ENCODE measurements around the gene IYD.
"Not testable (repeated sequence)": the region's sequence is repeated elsewhere in the genome, so short reads cannot be mapped to it uniquely, and the experiment has no call there.

IYD gene

GRCh38 chr6:150349546-150349945, 19.3 kb upstream of the IYD start:
- intact Hi-C loops (cut with DNase I): no loop called here
- DNase-seq: no peak

- intact Hi-C loops (cut with DNase I): no loop called here
Observed at GRCh38 chr6:150352321-150353296, 16.2 kb upstream of the IYD start.

DNA sequence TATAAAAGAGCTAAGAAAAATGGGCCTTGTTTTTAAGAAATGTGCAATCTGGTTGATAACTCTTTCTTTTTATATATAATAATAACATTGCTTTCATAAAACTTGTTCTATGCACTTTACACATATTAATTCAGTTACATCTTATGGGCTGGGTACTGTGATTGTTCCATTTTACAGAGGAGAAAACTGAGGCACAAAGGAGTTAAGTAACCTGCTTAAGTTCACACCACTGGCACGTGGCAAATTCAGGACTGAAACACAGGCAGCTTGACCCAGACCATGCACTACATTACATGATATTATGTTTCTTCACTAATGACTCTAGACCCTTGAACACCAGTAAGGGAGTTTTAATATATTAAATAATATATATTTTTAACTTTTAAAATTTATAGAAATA, 15.4 kb upstream of the IYD start:
- DNase-seq: no peak
- intact Hi-C loops (cut with DNase I): no loop called here

More at GRCh38 chr6:150352321-150353296, 16.2 kb upstream of the IYD start:
- DNase-seq: no peak

DNA sequence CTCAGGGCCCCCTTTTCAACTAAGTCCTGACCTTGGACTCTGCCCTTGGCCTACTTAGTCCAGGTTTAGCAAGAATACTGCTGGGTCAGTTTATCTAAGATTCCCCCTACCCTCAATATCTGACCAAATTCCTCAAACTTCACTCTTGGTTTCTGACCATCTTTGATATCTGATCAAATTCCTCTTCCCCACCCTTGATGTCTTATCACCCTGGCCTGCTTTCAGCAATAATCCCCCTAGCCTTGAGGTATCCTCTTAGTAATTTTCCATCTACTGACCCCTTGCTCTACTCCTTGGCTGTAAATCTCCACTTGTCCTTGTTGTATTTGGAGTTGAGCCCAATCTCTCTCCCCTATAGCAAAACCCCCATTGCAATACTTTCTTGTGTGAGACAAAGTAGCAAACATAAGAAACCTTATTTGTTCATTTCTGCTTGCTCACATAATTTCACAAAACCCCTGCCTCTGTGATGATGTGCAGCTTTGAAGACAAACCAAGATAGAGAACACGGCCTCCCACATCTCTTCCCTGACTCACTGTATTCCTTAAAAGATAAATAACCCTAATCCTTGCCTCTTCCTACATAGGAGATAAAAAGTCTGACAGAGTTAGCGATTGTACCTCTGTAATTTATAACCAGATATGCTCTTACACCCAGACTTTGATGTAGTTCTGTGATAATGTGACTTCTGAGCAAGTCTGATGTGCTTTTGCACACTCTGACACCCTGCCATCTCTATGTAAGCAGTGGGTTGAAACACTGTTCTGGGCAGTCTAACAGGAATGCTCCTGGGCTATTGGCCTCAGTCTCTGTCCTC, 13.8 kb upstream of the IYD start:
- intact Hi-C loops (cut with DNase I): no loop called here
- DNase-seq: no peak

DNA sequence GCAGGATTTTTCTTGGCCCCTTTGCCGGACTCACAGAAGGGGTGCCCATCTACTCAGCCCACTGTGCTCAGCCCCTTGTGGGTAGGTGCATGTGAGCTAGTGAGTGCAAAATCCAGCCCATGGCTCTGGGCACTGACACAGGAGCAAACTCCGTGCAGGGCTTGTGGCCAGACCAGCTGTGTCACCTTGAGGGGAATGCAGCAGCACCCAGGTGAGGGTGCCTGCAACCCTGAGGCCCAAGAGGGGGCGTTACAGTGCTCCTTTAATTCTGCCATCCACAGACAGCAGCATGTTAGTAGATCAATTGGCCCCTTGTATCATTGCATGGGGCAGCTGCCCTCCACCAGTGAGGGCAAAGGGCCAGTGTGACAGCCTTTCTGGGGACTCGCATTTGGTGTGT, 12.9 kb upstream of the IYD start:
- DNase-seq: no peak
- intact Hi-C loops (cut with DNase I): no loop called here

GRCh38 chr6:150361876-150362275, 6.9 kb upstream of the IYD start:
- intact Hi-C loops (cut with DNase I): no loop called here
- DNase-seq: no peak

DNA sequence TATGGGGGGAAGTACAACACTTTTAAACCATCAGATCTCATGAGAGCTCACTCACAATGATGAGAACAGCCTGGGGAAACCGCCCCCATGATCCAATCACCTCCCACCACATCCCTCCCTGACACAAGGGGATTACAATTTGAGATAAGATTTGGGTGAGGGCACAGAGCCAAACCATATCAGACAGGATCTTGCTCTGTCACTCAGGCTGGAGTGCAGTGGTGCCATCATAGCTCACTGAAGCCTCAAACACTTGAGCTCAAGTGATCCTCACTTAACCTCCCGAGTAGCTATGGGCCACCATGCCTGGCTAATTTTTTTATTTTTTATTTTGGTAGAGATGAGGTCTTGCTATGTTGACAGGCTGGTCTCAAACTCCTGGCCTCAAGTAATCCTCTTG, 5.1 kb upstream of the IYD start:
- no peak for DNase-seq
- intact Hi-C loops (cut with DNase I): no loop called here

DNA sequence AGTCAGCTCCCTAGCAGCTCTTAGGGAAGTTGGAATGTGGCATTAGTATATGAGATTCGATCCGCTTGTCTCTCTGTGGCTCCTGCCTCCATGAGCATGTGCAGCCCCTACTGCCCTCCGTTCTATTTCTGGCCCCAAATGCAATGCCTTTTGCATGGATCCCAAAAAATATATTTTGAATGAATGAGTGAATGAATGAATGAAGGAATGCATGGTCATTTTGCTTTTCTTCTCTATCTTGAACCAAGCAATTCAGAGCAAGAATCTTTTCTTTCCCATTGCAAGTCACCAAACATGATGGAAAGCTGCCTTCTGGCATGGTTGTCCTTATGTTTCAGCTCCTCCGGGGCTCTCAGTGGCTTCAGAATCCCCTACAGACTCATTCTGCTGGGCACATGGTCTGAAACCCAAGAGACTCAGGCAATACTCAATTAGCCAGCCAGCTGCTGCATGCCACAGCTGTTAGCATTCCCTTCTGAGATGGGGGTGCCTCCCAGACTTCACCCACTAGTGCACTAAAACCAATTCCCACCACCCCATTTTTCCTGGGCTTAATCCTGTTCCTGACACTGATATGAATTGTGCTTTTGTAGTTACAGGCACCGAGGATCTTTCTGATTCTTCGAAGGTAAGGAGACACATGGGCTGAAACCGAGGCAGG, 2.6 kb upstream of the IYD start:
- no peak for DNase-seq
- intact Hi-C loops (cut with DNase I): no loop called here

GRCh38 chr6:150369408-150369807, 596 bp downstream of the IYD start:
- no peak for DNase-seq
- intact Hi-C loops (cut with DNase I): no loop called here

DNA sequence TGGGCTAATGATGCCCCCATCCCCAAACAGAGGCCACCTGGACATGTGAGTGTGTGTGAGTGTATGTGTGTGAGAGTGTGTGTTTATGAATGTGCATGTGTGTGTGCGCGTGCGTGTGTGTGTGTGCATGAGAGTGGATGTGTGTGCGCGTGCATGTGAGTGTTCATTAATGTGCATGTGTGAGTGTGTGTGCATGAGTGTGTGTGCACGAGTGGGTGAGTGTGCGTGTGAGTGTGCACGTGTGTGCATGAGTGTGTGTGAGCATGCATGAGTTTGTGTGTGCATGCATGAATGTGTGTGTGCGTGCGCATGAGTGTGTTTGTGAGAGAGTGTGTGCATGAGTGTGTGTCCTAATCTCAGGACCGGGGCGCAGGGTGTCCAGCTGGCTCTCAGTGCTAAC, 1.3 kb downstream of the IYD start:
- DNase-seq: no peak
- intact Hi-C loops (cut with DNase I): no loop called here

DNA sequence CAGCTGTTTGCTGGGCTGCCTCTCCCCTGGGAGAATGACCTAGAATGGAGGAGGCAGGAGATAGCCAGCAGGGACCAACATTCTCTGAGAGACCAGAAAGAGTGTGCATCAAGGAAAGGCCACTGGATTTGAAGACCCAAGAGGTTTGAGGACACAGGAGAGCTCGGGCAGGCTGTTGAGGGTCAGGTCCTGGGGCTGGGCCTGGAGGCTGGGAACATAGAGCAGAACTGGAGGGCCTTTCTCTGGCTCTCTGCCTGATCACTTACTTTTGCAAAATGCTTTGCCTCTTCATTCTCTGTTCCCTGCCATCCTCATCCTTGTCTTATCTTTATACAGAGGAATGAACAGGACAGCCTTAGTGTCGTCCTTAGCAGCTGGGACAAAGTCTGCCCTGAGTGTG, 2.5 kb downstream of the IYD start:
- DNase-seq: no peak

DNA sequence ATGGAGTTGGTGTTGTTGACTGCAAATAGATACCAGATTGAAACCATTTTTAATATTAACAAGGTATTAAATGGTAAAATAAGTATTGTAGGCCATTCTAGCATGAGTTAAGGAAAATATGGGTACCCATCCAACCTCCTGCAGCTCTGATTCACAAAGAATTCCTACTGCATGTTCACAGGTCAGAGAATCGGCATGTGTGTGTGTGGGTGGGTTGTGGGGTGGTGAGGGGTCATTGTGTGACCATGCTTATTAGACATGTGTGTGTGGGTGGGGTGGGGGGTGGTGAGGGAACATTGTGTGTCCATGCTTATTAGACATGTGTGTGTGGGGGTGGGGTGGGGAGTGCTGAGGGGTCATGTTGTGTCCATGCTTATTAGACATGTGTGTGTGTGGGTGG, 3.2 kb downstream of the IYD start:
- intact Hi-C loops (cut with DNase I): no loop called here
- DNase-seq: no peak

More for the DNA sequence above, 2.5 kb downstream of the IYD start:
- intact Hi-C loops (cut with DNase I): no loop called here

DNA sequence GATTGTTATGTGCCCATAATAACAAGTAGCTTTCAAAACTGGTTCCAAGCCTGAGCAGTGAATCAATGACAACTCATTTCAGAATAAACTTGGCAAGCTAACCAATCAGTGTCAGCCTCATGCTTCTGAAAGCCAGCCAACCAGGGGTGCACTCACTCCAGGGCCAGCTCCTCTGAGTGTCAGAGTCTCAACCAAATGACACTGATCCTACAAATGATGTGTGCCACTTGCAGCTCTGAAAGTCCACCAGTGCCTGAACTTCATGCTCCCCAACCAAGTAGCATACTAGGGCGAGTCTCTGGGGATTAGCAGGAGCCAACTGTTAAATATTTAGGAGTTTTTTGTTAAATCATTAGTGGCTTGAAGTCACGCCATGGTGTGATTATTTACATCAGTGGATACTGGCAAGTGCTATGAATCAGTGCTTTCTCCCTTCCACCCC, 4.5 kb downstream of the IYD start:
- intact Hi-C loops (cut with DNase I): no loop called here
- DNase-seq: peak in 3 of 10 donors; percentile 4 to 70 (median 17)

DNA sequence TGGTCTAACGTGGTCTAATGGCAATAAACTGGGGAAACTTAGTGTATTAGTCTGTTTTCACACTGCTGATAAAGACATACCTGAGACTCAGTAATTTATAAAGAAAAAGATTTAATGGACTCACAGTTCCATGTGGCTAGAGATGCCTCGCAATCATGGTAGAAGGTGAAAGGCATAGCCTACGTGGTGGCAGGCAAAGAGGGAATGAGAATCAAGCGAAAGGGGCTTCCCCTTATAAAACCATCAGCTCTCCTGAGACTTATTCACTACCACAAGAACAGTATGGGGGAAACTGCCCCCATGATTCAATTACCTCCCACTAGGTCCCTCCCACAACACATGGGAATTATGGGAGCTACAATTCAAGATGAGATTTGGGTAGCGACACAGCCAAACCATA, 5.5 kb downstream of the IYD start:
- intact Hi-C loops (cut with DNase I); DNase-seq: not testable (repeated sequence)

- intact Hi-C loops (cut with DNase I): no loop called here
- DNase-seq: peak in 3 of 10 donors; percentile 13 to 62 (median 30)
Observed at GRCh38 chr6:150377211-150377781, 8.5 kb downstream of the IYD start.

DNA sequence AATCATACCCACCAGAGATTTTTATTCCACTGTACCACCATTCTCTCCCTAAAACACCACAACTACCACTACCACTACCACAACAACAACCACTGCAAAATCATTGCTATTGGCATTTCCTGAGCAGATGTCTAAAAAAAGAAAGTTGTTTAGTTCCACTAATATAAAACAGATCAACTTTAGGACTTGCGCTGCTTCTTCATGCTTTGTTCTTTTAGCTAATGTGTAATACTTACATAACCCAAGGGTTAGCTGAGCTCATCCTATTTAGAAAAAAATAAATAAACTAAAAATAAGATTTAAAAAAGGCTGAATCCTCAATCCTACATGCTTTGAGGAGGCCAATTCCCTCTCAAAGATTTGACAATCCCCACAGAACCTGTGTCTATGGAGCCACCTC, 11.4 kb downstream of the IYD start:
- DNase-seq: no peak
- intact Hi-C loops (cut with DNase I): no loop called here

GRCh38 chr6:150382171-150382570, 13.4 kb downstream of the IYD start:
- no peak for DNase-seq
- intact Hi-C loops (cut with DNase I): no loop called here

GRCh38 chr6:150391414-150391813, 22.6 kb downstream of the IYD start:
- intact Hi-C loops (cut with DNase I): no loop called here
- DNase-seq: no peak

- no peak for DNase-seq
- intact Hi-C loops (cut with DNase I): no loop called here
Observed at GRCh38 chr6:150391890-150392289, 23.1 kb downstream of the IYD start.

DNA sequence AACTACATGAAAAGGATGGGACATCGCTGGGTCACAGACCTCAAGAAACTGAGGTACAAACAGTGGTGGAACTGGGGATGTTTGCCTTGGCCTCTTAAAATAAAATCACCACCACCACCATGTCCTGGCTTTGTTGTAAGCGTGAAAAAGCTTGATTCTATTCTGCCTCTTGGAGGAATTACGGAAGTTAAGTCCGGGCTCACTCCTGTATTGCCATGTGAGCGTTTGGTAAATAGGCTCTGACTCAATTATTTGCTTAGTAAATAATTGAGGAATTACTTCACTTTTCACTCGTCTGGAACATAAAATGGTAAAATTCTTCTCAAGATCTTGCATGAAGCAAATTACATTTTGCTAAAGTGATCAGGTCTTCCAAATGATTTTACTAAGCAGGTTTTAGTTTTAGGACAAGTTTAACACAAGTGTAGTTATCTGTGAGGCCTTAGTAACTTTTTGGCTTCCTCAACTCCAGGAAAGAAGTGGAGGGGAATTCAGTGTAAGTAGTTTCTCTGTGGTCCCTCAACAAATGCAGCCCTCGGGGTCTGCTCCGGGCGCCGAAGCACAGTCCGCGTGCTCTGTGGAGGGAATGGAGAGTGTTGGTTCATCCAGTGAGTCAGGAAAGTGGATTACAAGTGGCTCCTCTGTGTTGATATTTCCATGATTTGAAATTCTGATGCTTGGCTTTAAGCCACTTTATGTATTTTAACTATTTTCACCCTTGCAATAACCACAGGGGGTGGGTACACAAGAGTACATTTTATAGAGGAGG, 23.8 kb downstream of the IYD start:
- no peak for DNase-seq
- intact Hi-C loops (cut with DNase I): no loop called here
